Esophagus muscularis mucosa (tissue), 4 donors: ENCODE measurements around the gene SYNJ1. TPM values are rescaled to one million over a fixed set of nuclear protein-coding genes. Genes with fewer than 3 reads are reported as not detected.

ENCODE experiments used
- DNase-seq: peaks from one replicate; pipeline ENCODE4 v3.0.0-alpha.2; 2017; ENCODE audit errors: extremely low spot score
- H3K27ac ChIP-seq, 4 donors: fragments of 200-600 bp; sonication (generic); replicated peaks in 1 of 4; 1 replicate in 3 of 4; 2 replicates in 1 of 4; pipeline ENCODE4 v1.5.1; 2016 to 2019; ENCODE audit warnings: mild to moderate bottlenecking in 1 of 4
- H3K27me3 ChIP-seq, 4 donors: fragments of 200-600 bp; sonication (generic); one replicate each; pipeline versions ENCODE4 v1.5.1 to v1.6.0; 2016 to 2019
- H3K36me3 ChIP-seq, 4 donors: fragments of 200-600 bp; sonication (generic); one replicate each; pipeline ENCODE4 v1.5.1; 2016 to 2019
- H3K4me1 ChIP-seq, 4 donors: fragments of 200-600 bp; sonication (generic); one replicate each; pipeline ENCODE4 v1.5.1; 2016 to 2019
- H3K4me3 ChIP-seq, 4 donors: fragments of 200-600 bp; sonication (generic); 1 replicate in 2 of 4; 2 replicates in 2 of 4; pipeline ENCODE4 v1.5.1; 2016 to 2019; ENCODE audit warnings: mild to moderate bottlenecking in 4 of 4, moderate library complexity in 1 of 4
- H3K9me3 ChIP-seq, 4 donors: fragments of 200-600 bp; sonication (generic); 1 replicate in 3 of 4; 2 replicates in 1 of 4; pipeline ENCODE4 v1.5.1; 2016 to 2019
- CTCF ChIP-seq, 3 experiments: fragments of 200-600 bp in 2 of 3; fragments of 450-650 bp in 1 of 3; sonication (generic) in 2 of 3; IDR thresholded peaks; one replicate each; pipeline ENCODE4 v1.5.1; 2017 to 2019; ENCODE audit warnings: antibody characterized with exemption in 3 of 3, mild to moderate bottlenecking in 2 of 3, moderate library complexity in 1 of 3
- EP300 ChIP-seq: sonication (generic); formaldehyde crosslinking; IDR thresholded peaks from one replicate; pipeline ENCODE4 v1.6.1; 2017; ENCODE audit warnings: antibody characterized with exemption
- POLR2A ChIP-seq: fragments of 450-650 bp; IDR thresholded peaks from one replicate; pipeline ENCODE4 v1.6.1; 2017; ENCODE audit warnings: antibody characterized with exemption, moderate library complexity, mild to moderate bottlenecking, low read depth
- POLR2AphosphoS5 ChIP-seq, 2 donors: sonication (generic); formaldehyde crosslinking; IDR thresholded peaks; one replicate each; pipeline ENCODE4 v1.6.1; 2017; ENCODE audit warnings: antibody characterized with exemption in 2 of 2
- WGBS: methylation state at CpG from one replicate; pipeline ENCODE4 v1.1.5; 2018; 5-methylcytosine and 5-hydroxymethylcytosine counted together
- intact Hi-C: fragments of 100-400 bp; cut with DNase I; formaldehyde crosslinking; loops from one replicate; pipeline ENCODE4 v1.15.1; 2023
- total RNA-seq, 4 donors: library from RNA; depleted of rRNA; stranded (reverse); fragments of >200 nt; gene quantifications; one replicate each; pipeline versions ENCODE4 v1.1.0 to v1.2.1, GENCODE V29; 2016

The SYNJ1 gene
- total RNA-seq, 4 donors from 2014 or later: 8.1 to 9.4 (median 8.5) TPM

DNA sequence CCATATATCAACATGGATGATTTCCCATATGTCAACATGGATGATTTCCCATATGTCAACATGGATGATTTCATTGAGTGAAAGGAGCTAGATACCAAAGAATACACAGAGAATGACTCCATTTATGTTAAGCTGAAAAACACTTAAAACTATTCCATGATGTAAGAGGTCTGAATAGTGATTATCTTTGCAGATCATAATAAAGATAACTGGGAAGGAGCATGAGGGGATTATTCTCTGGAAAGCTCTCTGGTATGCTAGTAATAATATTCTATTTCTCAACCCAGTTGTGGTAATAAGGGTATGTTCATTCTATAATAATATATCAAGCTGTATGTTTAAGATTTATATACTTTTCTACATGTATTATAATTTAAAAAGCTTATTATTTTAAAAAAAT lies 14.1 kb downstream of the SYNJ1 start:
- no peak for DNase-seq
- intact Hi-C loops: no loop called here
- no peak overlapping the region for H3K27ac ChIP-seq
- no peaks in the 10 kb centered on the region for H3K9me3 ChIP-seq
- peaks cover 0 to 11% (median 8%) of the 10 kb centered on the region in 4 donors for H3K4me1 ChIP-seq
- TF ChIP-seq POLR2AphosphoS5 (IDR thresholded peaks at IDR 0.05): no peak
- TF ChIP-seq POLR2A: no peak
- TF ChIP-seq EP300: no peak
- TF ChIP-seq CTCF (IDR thresholded peaks at IDR 0.05): no peak
- no peaks in the 10 kb centered on the region for H3K36me3 ChIP-seq
- H3K4me3 ChIP-seq: no peak overlapping the region
- H3K27me3 ChIP-seq: no peaks in the 10 kb centered on the region

DNA sequence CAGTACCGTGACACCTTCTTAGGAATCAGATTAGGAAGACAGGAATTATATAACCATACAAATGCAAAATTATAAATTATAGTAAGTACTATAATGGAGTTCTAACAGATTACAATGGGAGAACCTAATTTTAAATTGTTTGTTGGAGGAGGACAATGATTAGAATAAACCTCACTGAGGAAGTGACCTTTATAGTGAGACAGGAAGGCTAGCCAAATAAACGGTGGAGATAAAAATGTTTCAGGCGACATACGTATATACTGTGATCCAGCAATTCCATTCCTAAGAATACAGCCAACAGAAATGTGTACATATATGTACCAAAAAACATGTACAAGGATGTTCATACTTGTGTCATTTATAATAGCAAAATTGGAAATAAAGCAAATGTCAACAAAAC lies 15.2 kb downstream of the SYNJ1 start:
- H3K4me3 ChIP-seq: no peak overlapping the region
- intact Hi-C loops: no loop called here
- no peaks in the 10 kb centered on the region for H3K27me3 ChIP-seq
- TF ChIP-seq CTCF (IDR thresholded peaks at IDR 0.05) (no peak), POLR2A (no peak), POLR2AphosphoS5 (IDR thresholded peaks at IDR 0.05) (no peak), EP300 (no peak)
- peaks cover 0 to 11% (median 8%) of the 10 kb centered on the region in 4 donors for H3K4me1 ChIP-seq
- WGBS: 63% methylated on average over 4 of the region's 4 CpGs
- no peaks in the 10 kb centered on the region for H3K36me3 ChIP-seq
- H3K9me3 ChIP-seq: no peaks in the 10 kb centered on the region
- no peak for DNase-seq
- H3K27ac ChIP-seq: no peak overlapping the region

DNA sequence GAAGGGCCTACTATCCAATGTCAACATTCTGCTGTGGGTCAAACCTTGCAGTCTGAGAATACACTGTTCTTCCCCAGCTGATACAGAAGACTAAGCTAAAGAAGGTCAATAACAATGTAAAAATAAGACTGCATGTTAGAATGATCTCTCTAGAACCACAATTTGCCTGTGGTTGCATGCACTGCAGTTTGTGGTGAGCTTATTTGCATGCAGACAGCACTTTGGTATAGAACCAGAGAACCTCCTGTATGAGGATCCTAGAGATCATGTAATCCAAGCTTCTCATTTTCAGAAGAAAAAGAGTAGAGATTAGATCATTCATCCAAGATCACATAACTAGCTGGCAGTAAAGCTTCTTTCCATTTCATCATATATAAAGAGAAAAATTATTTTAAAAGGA lies 15.8 kb downstream of the SYNJ1 start:
- Histone ChIP-seq H3K4me1 (peaks cover 0 to 11% (median 8%) of the 10 kb centered on the region in 4 donors), H3K4me3 (no peak overlapping the region), H3K27ac (no peak overlapping the region), H3K36me3 (no peaks in the 10 kb centered on the region), H3K27me3 (no peaks in the 10 kb centered on the region), H3K9me3 (no peaks in the 10 kb centered on the region)
- TF ChIP-seq CTCF (IDR thresholded peaks at IDR 0.05) (no peak), POLR2AphosphoS5 (IDR thresholded peaks at IDR 0.05) (no peak), POLR2A (no peak), EP300 (no peak)
- DNase-seq: no peak
- intact Hi-C loops: no loop called here

GRCh38 chr21:32710987-32711386 lies 16.8 kb downstream of the SYNJ1 start:
- intact Hi-C loops: no loop called here
- WGBS: 76% methylated on average over 4 of the region's 4 CpGs

DNA sequence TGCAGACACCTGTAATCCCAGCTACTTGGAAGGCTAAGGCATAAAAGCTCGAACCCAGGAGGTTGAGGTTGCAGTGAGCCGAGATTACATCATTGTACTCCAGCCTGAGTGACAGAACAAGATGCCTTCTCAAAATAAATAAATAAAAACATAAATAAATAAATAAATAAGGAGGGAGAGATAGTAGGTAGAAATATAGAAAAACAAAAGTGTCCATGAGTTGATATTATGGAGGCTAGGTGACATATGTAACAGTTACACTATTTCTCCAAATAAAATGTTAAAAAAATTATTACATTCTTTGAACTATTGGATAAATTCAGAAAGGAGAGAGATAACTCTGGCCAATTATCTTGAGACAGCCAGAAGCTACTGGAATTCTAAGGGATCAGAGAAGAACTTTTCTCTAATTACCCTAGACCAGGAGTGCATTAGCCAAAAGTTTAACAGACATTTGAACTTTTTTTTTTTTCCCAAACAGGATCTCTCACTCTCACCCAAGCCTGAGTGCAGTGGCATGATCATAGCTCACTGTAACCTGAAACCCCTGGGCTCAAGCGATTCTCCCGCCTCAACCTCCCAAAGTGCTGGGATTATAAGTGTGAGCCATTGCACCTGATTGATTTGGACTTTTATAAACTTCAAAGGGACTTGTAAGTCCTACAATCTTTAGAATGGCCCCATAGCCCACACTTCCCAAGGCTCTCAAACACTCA lies 17.6 kb downstream of the SYNJ1 start:
- DNase-seq: no peak
- Histone ChIP-seq H3K27ac (no peak overlapping the region), H3K9me3 (no peaks in the 10 kb centered on the region), H3K4me3 (no peak overlapping the region), H3K36me3 (no peaks in the 10 kb centered on the region), H3K4me1 (peaks cover 1 to 11% (median 8%) of the 10 kb centered on the region in 4 donors), H3K27me3 (no peaks in the 10 kb centered on the region)
- TF ChIP-seq EP300: no peak
- TF ChIP-seq POLR2A: no peak
- TF ChIP-seq POLR2AphosphoS5 (IDR thresholded peaks at IDR 0.05): no peak
- no peak for TF ChIP-seq CTCF (IDR thresholded peaks at IDR 0.05)
- WGBS: 88% methylated on average over 4 of the region's 4 CpGs
- intact Hi-C loops: no loop called here

More at GRCh38 chr21:32710987-32711386, 16.8 kb downstream of the SYNJ1 start:
- H3K27ac ChIP-seq: no peak overlapping the region
- no peak for DNase-seq
- H3K36me3 ChIP-seq: no peaks in the 10 kb centered on the region
- H3K4me1 ChIP-seq: peaks cover 0 to 11% (median 8%) of the 10 kb centered on the region in 4 donors
- no peak overlapping the region for H3K4me3 ChIP-seq
- no peak for TF ChIP-seq POLR2AphosphoS5 (IDR thresholded peaks at IDR 0.05)
- no peaks in the 10 kb centered on the region for H3K27me3 ChIP-seq
- H3K9me3 ChIP-seq: no peaks in the 10 kb centered on the region
